OCI-LY3 (cell line): Measurements from ENCODE around the gene PC.

Source experiments
- CTCF ChIP-seq: fragments of 200-600, 300-600 bp; sonication (generic); IDR thresholded peaks from 2 replicates; pipeline ENCODE4 v1.5.1; 2014; ENCODE audit warnings: antibody characterized with exemption, low read length, low read depth
- EZH2phosphoT487 ChIP-seq: fragments of 200-600 bp; shearing (Covaris generic); IDR thresholded peaks from 2 replicates; pipeline ENCODE4 v1.6.1; 2018; ENCODE audit warnings: antibody characterized with exemption, mixed run types, low read depth

- TF ChIP-seq CTCF (no peak), EZH2phosphoT487 (no peak)
Observed at GRCh38 chr11:66979336-66979980, 21.3 kb upstream of the PC start.
